ENCODE results near the gene CSF3. TPM values are rescaled to one million over a fixed set of nuclear protein-coding genes. Genes with fewer than 3 reads are reported as not detected.

The CSF3 gene
- total RNA-seq, 1 experiment from 2014 or later = not detected

- CTCF ChIA-PET = interaction anchor here (0.6 to 2.3 kb wide), 7 partner anchors 16 to 775 kb away, joined by 3 to 19 read pairs (median 3); partner anchors contain the start of gene RPL19
- Mint-ChIP-seq H3K4me3 (no peak overlapping the region), H3K27me3 (ENCODE audit: low read depth) (peaks cover 29% of the 10 kb centered on the region), H3K36me3 (no peaks in the 10 kb centered on the region), H3K9me3 (no peaks in the 10 kb centered on the region), H3K27ac (no peak overlapping the region), H3K4me1 (peaks cover 8% of the 10 kb centered on the region)
- ATAC-seq = peak; percentile 34; the same call in 1 of the 2 replicates
- no peak for DNase-seq (ENCODE audit: low spot score)
- no peak for TF ChIP-seq KAT7 (CRISPR knock-in tag; IDR thresholded peaks at IDR 0.05; ENCODE audit: borderline replicate concordance)
- no peak for TF ChIP-seq E2F5 (CRISPR knock-in tag; IDR thresholded peaks at IDR 0.05)
- no peak for TF ChIP-seq ZNF317 (CRISPR knock-in tag; IDR thresholded peaks at IDR 0.05; ENCODE audit: borderline replicate concordance, low read depth)
- no peak for TF ChIP-seq ZNF416 (CRISPR knock-in tag; IDR thresholded peaks at IDR 0.05)
- no peak for TF ChIP-seq MXD4 (CRISPR knock-in tag; IDR thresholded peaks at IDR 0.05; ENCODE audit: borderline replicate concordance)
- TF ChIP-seq, protein P1, sequence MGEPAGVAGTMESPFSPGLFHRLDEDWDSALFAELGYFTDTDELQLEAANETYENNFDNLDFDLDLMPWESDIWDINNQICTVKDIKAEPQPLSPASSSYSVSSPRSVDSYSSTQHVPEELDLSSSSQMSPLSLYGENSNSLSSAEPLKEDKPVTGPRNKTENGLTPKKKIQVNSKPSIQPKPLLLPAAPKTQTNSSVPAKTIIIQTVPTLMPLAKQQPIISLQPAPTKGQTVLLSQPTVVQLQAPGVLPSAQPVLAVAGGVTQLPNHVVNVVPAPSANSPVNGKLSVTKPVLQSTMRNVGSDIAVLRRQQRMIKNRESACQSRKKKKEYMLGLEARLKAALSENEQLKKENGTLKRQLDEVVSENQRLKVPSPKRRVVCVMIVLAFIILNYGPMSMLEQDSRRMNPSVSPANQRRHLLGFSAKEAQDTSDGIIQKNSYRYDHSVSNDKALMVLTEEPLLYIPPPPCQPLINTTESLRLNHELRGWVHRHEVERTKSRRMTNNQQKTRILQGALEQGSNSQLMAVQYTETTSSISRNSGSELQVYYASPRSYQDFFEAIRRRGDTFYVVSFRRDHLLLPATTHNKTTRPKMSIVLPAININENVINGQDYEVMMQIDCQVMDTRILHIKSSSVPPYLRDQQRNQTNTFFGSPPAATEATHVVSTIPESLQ (CRISPR knock-in tag; IDR thresholded peaks at IDR 0.05) = no peak
- no peak for TF ChIP-seq SP1 (CRISPR knock-in tag; conservative IDR thresholded peaks at IDR 0.05)
- no peak for TF ChIP-seq E2F1 (CRISPR knock-in tag; IDR thresholded peaks at IDR 0.05)
- POLR2A ChIA-PET = no interaction called here
These were observed 40.8 kb upstream of the CSF3 start for GRCh38 chr17:39974433-39974832.

- no peak overlapping the region for H3K27ac Mint-ChIP-seq
- ATAC-seq (no peak), DNase-seq (ENCODE audit: low spot score) (no peak)
- peaks cover 20% of the 10 kb centered on the region for H3K27me3 Mint-ChIP-seq (ENCODE audit: low read depth)
- H3K4me3 Mint-ChIP-seq = no peak overlapping the region
- no peaks in the 10 kb centered on the region for H3K9me3 Mint-ChIP-seq
- ChIA-PET POLR2A (no interaction called here), CTCF (interaction anchor here (0.6 to 2.3 kb wide), 7 partner anchors 10 to 354 kb away, joined by 3 to 19 read pairs (median 3); no protein-coding TSS in a partner anchor)
- H3K4me1 Mint-ChIP-seq = peaks cover 16% of the 10 kb centered on the region
- H3K36me3 Mint-ChIP-seq = no peaks in the 10 kb centered on the region
- TF ChIP-seq ZBTB43 (CRISPR knock-in tag; IDR thresholded peaks at IDR 0.05) (no peak), HMGXB4 (CRISPR knock-in tag; IDR thresholded peaks at IDR 0.05) (no peak), KAT7 (CRISPR knock-in tag; IDR thresholded peaks at IDR 0.05; ENCODE audit: borderline replicate concordance) (no peak), NR2C2 (CRISPR knock-in tag; IDR thresholded peaks at IDR 0.05) (no peak), CREM (CRISPR knock-in tag; IDR thresholded peaks at IDR 0.05) (no peak), NR1H2 (CRISPR knock-in tag; IDR thresholded peaks at IDR 0.05) (no peak), ZNF416 (CRISPR knock-in tag; IDR thresholded peaks at IDR 0.05) (no peak), AR (CRISPR knock-in tag; IDR thresholded peaks at IDR 0.05) (no peak), ETV6 (CRISPR knock-in tag; IDR thresholded peaks at IDR 0.05) (no peak), ZMAT4 (CRISPR knock-in tag; IDR thresholded peaks at IDR 0.05) (no peak)
- TF ChIP-seq, protein P2, sequence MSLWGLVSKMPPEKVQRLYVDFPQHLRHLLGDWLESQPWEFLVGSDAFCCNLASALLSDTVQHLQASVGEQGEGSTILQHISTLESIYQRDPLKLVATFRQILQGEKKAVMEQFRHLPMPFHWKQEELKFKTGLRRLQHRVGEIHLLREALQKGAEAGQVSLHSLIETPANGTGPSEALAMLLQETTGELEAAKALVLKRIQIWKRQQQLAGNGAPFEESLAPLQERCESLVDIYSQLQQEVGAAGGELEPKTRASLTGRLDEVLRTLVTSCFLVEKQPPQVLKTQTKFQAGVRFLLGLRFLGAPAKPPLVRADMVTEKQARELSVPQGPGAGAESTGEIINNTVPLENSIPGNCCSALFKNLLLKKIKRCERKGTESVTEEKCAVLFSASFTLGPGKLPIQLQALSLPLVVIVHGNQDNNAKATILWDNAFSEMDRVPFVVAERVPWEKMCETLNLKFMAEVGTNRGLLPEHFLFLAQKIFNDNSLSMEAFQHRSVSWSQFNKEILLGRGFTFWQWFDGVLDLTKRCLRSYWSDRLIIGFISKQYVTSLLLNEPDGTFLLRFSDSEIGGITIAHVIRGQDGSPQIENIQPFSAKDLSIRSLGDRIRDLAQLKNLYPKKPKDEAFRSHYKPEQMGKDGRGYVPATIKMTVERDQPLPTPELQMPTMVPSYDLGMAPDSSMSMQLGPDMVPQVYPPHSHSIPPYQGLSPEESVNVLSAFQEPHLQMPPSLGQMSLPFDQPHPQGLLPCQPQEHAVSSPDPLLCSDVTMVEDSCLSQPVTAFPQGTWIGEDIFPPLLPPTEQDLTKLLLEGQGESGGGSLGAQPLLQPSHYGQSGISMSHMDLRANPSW (CRISPR knock-in tag; conservative IDR thresholded peaks at IDR 0.05; ENCODE audit: low read depth) = no peak
- TF ChIP-seq, protein P3, sequence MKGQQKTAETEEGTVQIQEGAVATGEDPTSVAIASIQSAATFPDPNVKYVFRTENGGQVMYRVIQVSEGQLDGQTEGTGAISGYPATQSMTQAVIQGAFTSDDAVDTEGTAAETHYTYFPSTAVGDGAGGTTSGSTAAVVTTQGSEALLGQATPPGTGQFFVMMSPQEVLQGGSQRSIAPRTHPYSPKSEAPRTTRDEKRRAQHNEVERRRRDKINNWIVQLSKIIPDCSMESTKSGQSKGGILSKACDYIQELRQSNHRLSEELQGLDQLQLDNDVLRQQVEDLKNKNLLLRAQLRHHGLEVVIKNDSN (CRISPR knock-in tag; IDR thresholded peaks at IDR 0.05) = no peak
- TF ChIP-seq, protein P4, sequence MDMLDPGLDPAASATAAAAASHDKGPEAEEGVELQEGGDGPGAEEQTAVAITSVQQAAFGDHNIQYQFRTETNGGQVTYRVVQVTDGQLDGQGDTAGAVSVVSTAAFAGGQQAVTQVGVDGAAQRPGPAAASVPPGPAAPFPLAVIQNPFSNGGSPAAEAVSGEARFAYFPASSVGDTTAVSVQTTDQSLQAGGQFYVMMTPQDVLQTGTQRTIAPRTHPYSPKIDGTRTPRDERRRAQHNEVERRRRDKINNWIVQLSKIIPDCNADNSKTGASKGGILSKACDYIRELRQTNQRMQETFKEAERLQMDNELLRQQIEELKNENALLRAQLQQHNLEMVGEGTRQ (CRISPR knock-in tag; IDR thresholded peaks at IDR 0.05) = no peak
These were observed 39.4 kb upstream of the CSF3 start for GRCh38 chr17:39975801-39976200.
